ENCODE measurements around the gene SNED1. TPM values are rescaled to one million over a fixed set of nuclear protein-coding genes. Genes with fewer than 3 reads are reported as not detected.

Gene SNED1
- polyA plus RNA-seq, 3 donors, result 0.02 to 3.4 (median 0.12) TPM

DNA sequence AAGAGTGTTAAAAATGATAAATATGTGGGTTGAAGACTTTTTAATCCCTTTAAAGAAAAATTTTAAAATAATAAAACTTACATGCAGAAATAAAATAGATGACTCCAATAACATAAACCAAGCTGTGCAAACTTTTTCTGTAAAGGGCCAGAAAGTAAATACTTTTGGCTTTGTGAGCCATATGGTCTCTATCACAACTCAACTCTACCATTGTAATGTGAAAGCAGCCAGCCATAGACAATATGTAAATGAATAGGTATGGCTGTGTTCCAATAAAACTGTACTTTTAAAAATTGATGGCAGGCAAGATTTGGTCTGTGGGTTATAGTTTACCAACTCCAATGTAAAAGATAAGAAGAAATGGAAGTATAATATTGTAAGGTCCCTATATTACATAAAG is 45.2 kb downstream of the SNED1 start:
- no peaks in the 10 kb centered on the region for H3K36me3 Mint-ChIP-seq
- Histone ChIP-seq H3K4me3 (replicated peaks in 1 of 3; ENCODE audit: low read depth in 2 of 3, low read length in 3 of 3) (no peak overlapping the region), H3K4me1 (ENCODE audit: control insufficient read depth in 1 of 2, insufficient read depth in 2 of 2, low read length in 2 of 2) (no peaks in the 10 kb centered on the region), H3K9me3 (replicated peaks in 1 of 2; ENCODE audit: control insufficient read depth in 1 of 2, insufficient read depth in 1 of 2, low read length in 2 of 2) (no peaks in the 10 kb centered on the region), H2AFZ (ENCODE audit: insufficient read depth, low read depth, low read length, poor library complexity, severe bottlenecking) (no peak overlapping the region), H3K27me3 (ENCODE audit: control insufficient read depth in 2 of 2, insufficient read depth in 2 of 2, low read length in 2 of 2) (no peaks in the 10 kb centered on the region), H3K9ac (ENCODE audit: insufficient read depth, low read length, poor library complexity, severe bottlenecking) (no peak overlapping the region), H4K20me1 (ENCODE audit: insufficient read depth, low read length) (no peaks in the 10 kb centered on the region), H3K79me2 (ENCODE audit: insufficient read depth, low read length) (no peaks in the 10 kb centered on the region), H3K36me3 (replicated peaks in 1 of 2; ENCODE audit: control insufficient read depth in 1 of 2, insufficient read depth in 2 of 2, low read length in 2 of 2) (no peaks in the 10 kb centered on the region), H3K27ac (ENCODE audit: low read depth in 1 of 2, low read length in 2 of 2) (no peak overlapping the region), H3K4me2 (replicated peaks; ENCODE audit: extremely low read depth, low read length, poor library complexity, severe bottlenecking) (no peak overlapping the region)
- DNase-seq, result no peak
- intact Hi-C loops (cut with micrococcal nuclease), result no loop called here
- peaks cover 0 to 5% (median 0%) of the 10 kb centered on the region in 7 donors for H3K9me3 Mint-ChIP-seq
- peaks cover 2 to 7% (median 4%) of the 10 kb centered on the region in 3 donors for H3K27me3 Mint-ChIP-seq (ENCODE audit: low read depth in 3 of 3)
- TF ChIP-seq CTCF (IDR thresholded peaks at IDR 0.05), result no peak
- H3K27ac Mint-ChIP-seq, result no peak overlapping the region
- H3K4me1 Mint-ChIP-seq, result peaks cover 8% of the 10 kb centered on the region
- H3K4me3 Mint-ChIP-seq, result no peak overlapping the region

DNA sequence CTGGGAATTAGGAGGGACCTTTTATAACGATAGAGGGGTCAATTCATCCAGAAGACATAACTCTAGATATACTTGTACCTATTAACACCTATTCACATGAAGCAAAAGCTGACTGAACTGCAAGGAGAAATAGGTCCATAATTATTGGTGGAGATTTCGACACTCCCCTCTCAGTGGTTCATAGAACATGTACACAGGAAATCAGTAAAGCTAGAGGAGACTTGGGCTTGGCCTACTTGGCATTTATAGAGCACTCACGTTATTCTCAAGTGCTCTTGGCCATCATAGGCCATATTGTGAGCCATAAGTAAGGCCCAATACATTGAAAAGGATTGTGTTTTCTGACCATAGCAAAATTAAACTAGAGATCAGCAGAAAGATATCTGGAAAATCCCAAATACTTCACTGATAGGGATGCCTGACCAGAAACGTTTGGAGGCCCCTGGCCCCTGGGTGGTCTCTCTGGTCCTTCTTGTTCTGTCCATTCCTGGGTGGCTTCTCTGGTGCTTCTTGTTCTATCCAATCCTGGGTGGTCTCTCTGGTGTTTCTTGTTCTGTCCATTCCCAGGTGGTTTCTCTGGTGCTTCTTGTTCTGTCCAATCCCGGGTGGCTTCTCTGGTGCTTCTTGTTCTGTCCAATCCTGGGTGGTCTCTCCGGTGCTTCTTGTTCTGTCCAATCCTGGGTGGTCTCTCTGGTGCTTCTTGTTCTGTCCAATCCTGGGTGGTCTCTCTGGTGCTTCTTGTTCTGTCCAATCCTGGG is 49.0 kb downstream of the SNED1 start:
- Histone ChIP-seq H2AFZ (ENCODE audit: insufficient read depth, low read depth, low read length, poor library complexity, severe bottlenecking) (no peak overlapping the region), H4K20me1 (ENCODE audit: insufficient read depth, low read length) (no peaks in the 10 kb centered on the region), H3K27ac (ENCODE audit: low read depth in 1 of 2, low read length in 2 of 2) (no peak overlapping the region), H3K79me2 (ENCODE audit: insufficient read depth, low read length) (no peaks in the 10 kb centered on the region), H3K9me3 (replicated peaks in 1 of 2; ENCODE audit: control insufficient read depth in 1 of 2, insufficient read depth in 1 of 2, low read length in 2 of 2) (no peaks in the 10 kb centered on the region), H3K9ac (ENCODE audit: insufficient read depth, low read length, poor library complexity, severe bottlenecking) (no peak overlapping the region), H3K27me3 (ENCODE audit: control insufficient read depth in 2 of 2, insufficient read depth in 2 of 2, low read length in 2 of 2) (no peaks in the 10 kb centered on the region), H3K4me3 (replicated peaks in 1 of 3; ENCODE audit: low read depth in 2 of 3, low read length in 3 of 3) (no peak overlapping the region), H3K4me1 (ENCODE audit: control insufficient read depth in 1 of 2, insufficient read depth in 2 of 2, low read length in 2 of 2) (no peaks in the 10 kb centered on the region), H3K4me2 (replicated peaks; ENCODE audit: extremely low read depth, low read length, poor library complexity, severe bottlenecking) (no peak overlapping the region), H3K36me3 (replicated peaks in 1 of 2; ENCODE audit: control insufficient read depth in 1 of 2, insufficient read depth in 2 of 2, low read length in 2 of 2) (no peaks in the 10 kb centered on the region)
- Mint-ChIP-seq H3K27ac (peak overlapping the region in 1 of 7 donors; percentile 26), H3K4me1 (no peaks in the 10 kb centered on the region), H3K36me3 (no peaks in the 10 kb centered on the region), H3K9me3 (peaks cover 0 to 5% (median 0%) of the 10 kb centered on the region in 7 donors), H3K4me3 (no peak overlapping the region), H3K27me3 (ENCODE audit: low read depth in 3 of 3) (peaks cover 2 to 4% (median 2%) of the 10 kb centered on the region in 3 donors)
- no peak for TF ChIP-seq CTCF (IDR thresholded peaks at IDR 0.05)
- intact Hi-C loops (cut with micrococcal nuclease), result no loop called here
- DNase-seq, result no peak
- 94% methylated on average over 3 of the region's 6 CpGs for WGBS (ENCODE audit: insufficient coverage)

All from CD14-positive monocyte (primary cell).